Stomach (tissue), 4 donors: Measurements from ENCODE around the gene MRPL55.

ENCODE experiments used
- CTCF ChIP-seq, 7 experiments: fragments of 450-650 bp in 4 of 7; fragments of 200-600 bp in 3 of 7; sonication (generic) in 3 of 7; IDR thresholded peaks; one replicate each; pipeline ENCODE4 v1.5.1; 2016 to 2019; ENCODE audit warnings: antibody characterized with exemption in 7 of 7, control low read depth in 2 of 7, mild to moderate bottlenecking in 1 of 7
- EP300 ChIP-seq: sonication (generic); formaldehyde crosslinking; IDR thresholded peaks from one replicate; pipeline ENCODE4 v1.6.1; 2017; ENCODE audit warnings: antibody characterized with exemption
- POLR2A ChIP-seq, 4 donors: fragments of 450-650 bp; IDR thresholded peaks; one replicate each; pipeline ENCODE4 v1.6.1; 2016; ENCODE audit warnings: antibody characterized with exemption in 4 of 4, control low read depth in 2 of 4, mild to moderate bottlenecking in 1 of 4, moderate library complexity in 1 of 4

GRCh38 chr1:228150461-228151179, 41.5 kb upstream of the MRPL55 start:
- no peak for TF ChIP-seq CTCF (IDR thresholded peaks at IDR 0.05)
- TF ChIP-seq POLR2A (IDR thresholded peaks at IDR 0.05), result no peak
- TF ChIP-seq EP300, result no peak
